Activated CD4-positive, CD25-positive, alpha-beta regulatory T cell (primary cell): ENCODE data around the gene WHAMM.
"Not testable (repeated sequence)": the region's sequence is repeated elsewhere in the genome, so short reads cannot be mapped to it uniquely, and the experiment has no call there.

Experiments used
- DNase-seq, 4 experiments: peaks; one replicate each; lab custom pipeline; 2025; lab: John Stamatoyannopoulos, UW

The WHAMM gene

GRCh38 chr15:82838096-82838735 is 28.8 kb downstream of the WHAMM start:
- DNase-seq = no peak

DNA sequence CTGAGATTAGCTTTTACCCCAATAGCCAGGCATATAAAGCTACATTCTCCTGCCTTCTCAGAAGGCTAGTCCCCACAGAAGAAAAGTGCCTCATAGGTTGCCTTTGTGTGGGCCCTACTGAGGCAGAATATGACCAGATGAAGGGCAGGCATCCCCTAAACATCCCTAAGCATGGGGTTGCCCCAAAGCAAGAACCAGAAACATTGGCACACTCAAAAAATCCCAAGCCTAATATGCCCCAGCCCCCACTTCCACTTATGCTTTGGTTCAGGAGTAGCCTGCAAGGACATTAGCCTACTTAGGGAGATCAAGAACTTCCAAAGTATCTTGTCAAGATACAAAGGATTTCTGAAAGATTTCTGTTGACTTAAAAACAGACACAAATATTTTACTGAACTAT is 29.7 kb downstream of the WHAMM start:
- no peak for DNase-seq

GRCh38 chr15:82840166-82840565 is 30.7 kb downstream of the WHAMM start:
- DNase-seq = no peak

DNA sequence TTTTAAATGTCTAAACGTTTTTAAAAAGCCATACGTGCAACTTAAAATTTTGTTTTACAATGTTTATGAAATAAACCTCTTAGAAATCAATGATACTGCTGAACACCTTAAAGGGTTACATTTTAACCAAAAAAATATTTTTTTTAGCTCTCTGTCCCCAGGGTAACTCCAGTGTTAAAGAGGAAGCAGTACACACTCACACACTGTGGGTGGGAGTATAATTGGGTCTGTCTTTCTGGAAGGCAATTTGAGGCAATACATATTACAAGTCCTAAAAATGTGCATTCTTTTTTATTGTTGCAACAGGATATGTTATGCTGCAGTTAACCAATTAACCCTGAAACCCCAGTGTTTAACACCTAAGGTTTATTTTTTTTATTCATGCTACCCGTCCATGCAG is 34.1 kb downstream of the WHAMM start:
- no peak for DNase-seq

- DNase-seq = no peak
Measured at GRCh38 chr15:82845686-82846085, 36.3 kb downstream of the WHAMM start.

DNA sequence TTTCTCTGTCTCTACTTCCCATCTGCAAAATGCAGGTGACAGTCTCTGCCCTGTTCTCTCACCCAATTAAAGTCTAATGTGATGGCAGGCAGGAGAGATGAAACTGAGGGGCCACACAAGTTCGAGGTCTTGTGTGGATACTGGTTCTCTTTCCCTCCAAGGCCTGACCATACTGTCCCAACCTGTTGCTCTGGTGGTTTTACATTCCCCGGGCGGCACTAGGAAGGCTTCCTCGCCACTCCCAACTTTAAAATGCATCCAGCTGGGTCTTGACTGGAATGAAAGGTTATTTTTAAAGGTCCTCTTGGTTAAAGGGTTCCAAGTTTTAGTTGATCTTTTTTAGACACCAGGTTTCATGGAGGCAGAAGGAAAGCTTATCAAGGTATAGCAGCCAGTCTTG is 37.2 kb downstream of the WHAMM start:
- no peak for DNase-seq

- no peak for DNase-seq
Measured at GRCh38 chr15:82847703-82848102, 38.3 kb downstream of the WHAMM start.

- DNase-seq = no peak
Measured at GRCh38 chr15:82848241-82848993, 39.0 kb downstream of the WHAMM start.

DNA sequence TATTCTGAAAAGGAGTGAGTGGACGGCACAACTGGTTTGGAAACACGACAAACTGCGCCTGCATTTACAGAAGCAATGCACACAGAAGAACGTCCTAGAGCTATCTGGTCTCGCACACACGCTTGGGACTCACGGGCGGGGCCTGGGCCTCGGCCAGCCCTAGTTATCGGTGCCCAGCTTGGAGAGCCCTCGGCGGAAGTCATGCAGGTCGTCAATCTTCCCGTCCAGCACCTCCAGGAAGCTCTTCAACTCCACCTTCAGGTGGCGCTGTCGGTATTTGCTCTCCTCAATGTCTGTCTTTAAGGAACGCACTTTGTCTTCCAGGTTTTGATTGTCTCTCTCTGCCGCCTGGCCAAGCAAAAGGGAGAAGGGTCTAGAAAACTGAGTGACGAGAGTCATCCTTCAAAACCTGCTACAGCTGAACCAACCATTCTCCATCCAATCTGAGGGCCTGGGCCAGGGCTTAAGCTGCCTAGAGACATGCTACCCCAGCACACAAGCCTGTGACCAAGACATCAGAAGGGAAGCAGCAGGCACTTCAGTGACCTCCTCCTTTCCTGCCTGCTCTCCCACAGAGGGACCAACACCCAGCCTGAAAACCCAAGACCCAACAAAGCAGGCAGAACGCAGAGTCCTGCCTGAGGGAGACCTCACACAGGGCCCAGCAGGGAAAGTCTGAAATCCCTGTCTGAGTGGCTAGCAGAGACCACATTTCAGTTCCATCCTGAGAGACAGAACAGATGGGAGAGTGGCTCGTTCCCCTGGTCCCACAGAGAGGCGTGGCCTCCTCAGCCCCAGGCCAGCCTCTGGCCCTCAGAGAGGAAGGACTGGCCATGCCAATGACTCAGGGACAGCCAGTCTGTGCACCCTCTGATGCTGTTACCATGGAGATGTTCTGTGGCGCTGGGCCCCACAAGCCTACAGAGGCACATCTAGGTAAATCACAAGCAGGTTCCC is 40.4 kb downstream of the WHAMM start:
- DNase-seq = no peak

GRCh38 chr15:82850731-82851130 is 41.3 kb downstream of the WHAMM start:
- DNase-seq = no peak

DNA sequence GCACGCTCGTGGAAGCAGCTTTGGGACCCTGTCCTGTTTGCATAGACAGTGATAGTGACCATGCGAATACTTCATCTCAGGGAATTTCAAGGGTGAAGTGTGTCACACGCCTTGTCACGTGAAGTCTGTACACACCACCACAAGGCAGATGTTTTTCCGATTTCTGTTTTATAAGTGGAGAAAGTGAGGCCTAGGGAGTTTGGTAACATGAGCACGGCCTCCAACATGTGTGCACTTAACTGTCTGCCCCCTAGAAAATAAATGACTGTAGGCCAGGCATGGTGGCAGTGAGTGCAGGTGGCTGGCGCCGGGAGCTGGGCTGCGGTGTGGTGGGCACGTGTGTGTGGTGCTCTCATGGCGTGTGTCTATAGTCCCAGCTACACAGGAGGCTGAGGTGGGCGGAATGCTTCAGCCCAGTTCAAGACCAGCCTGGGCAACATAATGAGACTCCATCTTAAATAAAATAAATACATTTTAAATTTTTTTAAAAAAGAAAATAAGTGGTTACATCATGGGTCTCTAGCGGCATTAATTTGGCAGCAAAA is 42.0 kb downstream of the WHAMM start:
- DNase-seq = no peak

DNA sequence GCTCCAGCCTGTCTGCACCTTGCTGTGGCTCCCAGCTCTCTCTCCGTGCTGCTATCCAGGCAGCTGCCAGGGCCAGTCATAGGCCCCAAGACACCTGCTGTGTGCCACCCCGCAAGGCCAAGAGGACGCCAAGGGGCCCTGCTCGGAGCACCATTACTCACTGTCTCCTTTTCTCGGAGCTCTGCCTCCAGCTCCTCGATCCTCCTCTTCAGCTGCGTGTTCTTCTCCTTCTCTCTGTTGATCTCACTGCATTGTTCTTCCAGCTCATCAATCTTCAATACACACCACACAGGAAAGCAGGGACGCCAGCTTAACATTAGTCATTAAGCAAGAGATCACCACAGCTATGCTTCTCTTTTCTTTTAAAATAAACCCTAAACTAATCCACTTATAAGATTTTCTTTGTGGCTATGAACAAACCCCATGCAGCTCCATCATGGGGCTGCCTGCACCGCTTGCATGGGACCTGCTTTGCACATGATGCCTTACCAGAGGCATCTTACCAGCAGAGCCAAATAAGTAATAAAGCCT is 42.6 kb downstream of the WHAMM start:
- no peak for DNase-seq

GRCh38 chr15:82852941-82853561 is 43.6 kb downstream of the WHAMM start:
- DNase-seq = no peak

DNA sequence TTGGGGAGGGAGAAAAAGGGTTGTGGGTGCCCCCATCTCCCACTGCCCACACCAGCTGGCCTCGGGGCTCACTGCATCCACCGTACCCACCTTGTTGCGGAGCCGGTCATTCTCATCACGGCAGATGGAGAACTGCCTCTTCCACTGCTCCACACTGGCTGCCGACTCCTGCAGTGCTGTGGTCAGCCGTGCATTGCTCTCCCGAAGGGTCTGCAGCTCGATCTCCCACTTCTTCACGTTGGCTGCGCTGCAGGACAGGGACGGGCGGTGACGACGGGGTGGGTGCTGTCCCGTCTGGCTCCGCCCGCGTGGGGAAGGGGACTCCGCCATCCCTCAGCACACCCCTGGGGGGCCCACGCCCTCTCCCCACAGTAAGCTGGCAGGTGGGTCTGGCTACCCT is 45.1 kb downstream of the WHAMM start:
- no peak for DNase-seq

GRCh38 chr15:82855286-82856100 is 46.1 kb downstream of the WHAMM start:
- DNase-seq = no peak

- no peak for DNase-seq
Measured at GRCh38 chr15:82856397-82857170, 47.2 kb downstream of the WHAMM start.

- no peak for DNase-seq
Measured at GRCh38 chr15:82858932-82859331, 49.5 kb downstream of the WHAMM start.

DNA sequence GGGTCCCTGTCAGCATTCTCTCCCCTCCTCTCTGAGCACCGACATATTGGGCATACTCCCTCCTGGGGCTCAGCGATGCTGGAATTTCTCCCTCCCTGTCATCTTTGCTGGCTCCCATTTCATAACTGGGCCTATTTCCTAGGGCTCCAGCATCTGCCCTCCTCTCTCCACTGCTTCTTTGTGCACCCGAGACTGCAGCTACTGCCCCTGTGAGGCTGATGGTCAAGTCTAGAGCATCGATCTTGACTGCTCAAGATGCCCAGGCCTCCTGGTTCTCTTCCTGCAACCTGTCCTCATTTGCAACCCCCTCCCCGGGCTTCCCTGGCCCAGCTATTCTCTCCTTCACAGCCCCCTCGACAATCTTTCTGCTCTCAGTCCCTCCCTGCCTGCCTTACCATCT is 53.5 kb downstream of the WHAMM start:
- DNase-seq = no peak

- no peak for DNase-seq
Measured at GRCh38 chr15:82864967-82865366, 55.5 kb downstream of the WHAMM start.

GRCh38 chr15:82865581-82865980 is 56.2 kb downstream of the WHAMM start:
- not testable (repeated sequence) for DNase-seq
